GM12891 (cell line): ENCODE data around the gene MSH3.
"Not testable (repeated sequence)": the region's sequence is repeated elsewhere in the genome, so short reads cannot be mapped to it uniquely, and the experiment has no call there.

Source experiments
- DNase-seq: peaks from one replicate; pipeline ENCODE4 v3.0.0; 2011; ENCODE audit warnings: low spot score; ENCODE audit not compliant: insufficient read length
- FAIRE-seq: peaks from 2 replicates; lab custom pipeline; 2011; peaks lifted over from hg19 to GRCh38; lab: Jason Lieb, UNC
- PAX5 ChIP-seq: IDR thresholded peaks from 2 replicates; pipeline ENCODE4 v1.6.1; 2011; ENCODE audit warnings: low read length, moderate library complexity, mild to moderate bottlenecking; ENCODE audit not compliant: insufficient read depth, severe bottlenecking
- POLR2A ChIP-seq: IDR thresholded peaks from 2 replicates; pipeline ENCODE4 v1.6.1; 2011; ENCODE audit warnings: low read depth, low read length, control low read depth
- POLR2AphosphoS5 ChIP-seq: IDR thresholded peaks from 2 replicates; pipeline ENCODE4 v1.6.1; 2011; ENCODE audit warnings: low read depth, low read length, control low read depth
- POU2F2 ChIP-seq: IDR thresholded peaks from 2 replicates; pipeline ENCODE4 v1.6.1; 2011; ENCODE audit warnings: low read depth, mild to moderate bottlenecking, control low read depth, low read length, moderate library complexity
- SPI1 ChIP-seq: IDR thresholded peaks from 2 replicates; pipeline ENCODE4 v1.6.1; 2011; ENCODE audit warnings: low read depth, low read length, control low read depth
- TAF1 ChIP-seq: IDR thresholded peaks from 2 replicates; pipeline ENCODE4 v1.6.1; 2011; ENCODE audit warnings: low read depth, low read length, control low read depth

MSH3 gene

DNA sequence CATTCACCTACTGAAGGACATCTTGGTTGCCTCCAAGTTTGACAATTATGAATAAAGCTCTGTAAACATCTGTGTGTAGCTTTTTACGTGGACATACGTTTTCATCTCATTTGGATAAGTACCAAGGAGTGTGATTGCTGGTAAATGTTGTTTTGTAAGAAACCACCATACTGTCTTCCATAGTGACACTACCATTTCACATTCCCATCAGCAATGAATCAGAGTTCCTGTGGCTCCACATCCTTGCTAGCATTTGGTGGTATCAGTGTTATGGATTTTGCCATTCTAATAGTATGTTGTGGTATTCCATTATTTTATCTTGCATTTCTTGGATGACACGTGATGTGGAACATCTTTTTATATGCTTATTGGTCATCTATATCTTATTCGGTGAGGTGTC lies 227.3 kb downstream of the MSH3 start:
- TF ChIP-seq POLR2A (no peak), TAF1 (no peak), POLR2AphosphoS5 (no peak), SPI1 (no peak), PAX5 (no peak), POU2F2 (no peak)
- DNase-seq, result no peak
- peak; percentile 47 for FAIRE-seq

- not testable (repeated sequence) for DNase-seq, FAIRE-seq
Measured at GRCh38 chr5:80883390-80883789, 228.9 kb downstream of the MSH3 start.

GRCh38 chr5:80884086-80884813 lies 229.8 kb downstream of the MSH3 start:
- no peak for TF ChIP-seq POLR2A
- TF ChIP-seq TAF1, result no peak
- DNase-seq (no peak), FAIRE-seq (no peak)

GRCh38 chr5:80884929-80885328 lies 230.5 kb downstream of the MSH3 start:
- no peak for DNase-seq

DNA sequence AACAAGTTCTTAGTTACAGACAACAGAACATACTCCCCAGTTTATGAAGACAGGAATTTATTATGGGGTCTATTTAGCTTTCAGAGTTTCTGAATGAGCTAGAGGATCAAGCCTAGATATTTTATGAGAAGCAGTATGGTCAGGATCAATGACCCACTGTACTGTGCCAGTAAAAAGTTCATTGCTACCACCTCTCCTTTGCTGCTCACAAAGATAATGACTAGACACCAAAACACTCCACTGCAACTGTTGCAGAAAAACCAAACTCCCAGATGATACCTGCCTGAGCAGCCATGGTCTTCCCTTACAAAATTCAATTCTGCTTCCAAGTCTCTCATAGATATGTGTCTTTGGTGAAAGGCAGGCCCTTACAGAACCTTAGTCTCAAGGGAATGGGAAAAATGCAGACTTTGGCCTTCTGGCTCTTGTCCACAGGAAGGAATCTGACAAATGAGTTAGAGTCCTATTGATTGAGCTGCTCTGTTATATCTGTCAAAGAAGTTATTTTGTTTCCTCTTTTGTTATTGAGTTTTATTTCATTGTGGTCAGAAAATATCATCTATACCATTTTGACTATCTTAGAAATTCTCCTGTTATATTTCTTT lies 231.0 kb downstream of the MSH3 start:
- DNase-seq (no peak), FAIRE-seq (no peak)
- TF ChIP-seq SPI1, result no peak
- TF ChIP-seq POLR2AphosphoS5, result no peak
- no peak for TF ChIP-seq TAF1

More at GRCh38 chr5:80884929-80885328, 230.5 kb downstream of the MSH3 start:
- TF ChIP-seq POLR2AphosphoS5, result no peak
- TF ChIP-seq SPI1, result no peak
- TF ChIP-seq POLR2A, result no peak
- no peak for TF ChIP-seq PAX5
- no peak for TF ChIP-seq POU2F2
- no peak for TF ChIP-seq TAF1
- no peak for FAIRE-seq

DNA sequence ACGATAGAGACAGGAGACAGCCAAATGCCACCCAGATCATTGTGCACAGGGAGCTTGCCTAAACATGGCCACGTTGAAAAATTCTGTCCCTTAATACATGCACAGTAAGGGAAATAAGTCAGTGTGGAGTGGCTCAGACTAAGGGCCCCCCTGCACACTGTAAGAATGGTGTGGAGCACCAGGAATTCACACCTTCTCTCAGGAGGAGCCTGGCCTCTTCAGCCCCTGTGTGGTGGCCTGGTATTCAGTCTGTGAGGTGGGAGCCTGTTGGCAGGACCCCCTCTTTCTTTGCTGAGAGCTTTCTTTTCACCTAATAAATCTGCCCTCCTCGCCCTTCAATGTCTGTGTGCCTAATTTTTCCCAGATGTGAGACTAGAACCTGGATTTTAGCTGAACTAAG lies 239.6 kb downstream of the MSH3 start:
- no peak for FAIRE-seq
- TF ChIP-seq SPI1 (no peak), PAX5 (no peak), POU2F2 (no peak), POLR2AphosphoS5 (no peak), POLR2A (no peak), TAF1 (no peak)
- no peak for DNase-seq

DNA sequence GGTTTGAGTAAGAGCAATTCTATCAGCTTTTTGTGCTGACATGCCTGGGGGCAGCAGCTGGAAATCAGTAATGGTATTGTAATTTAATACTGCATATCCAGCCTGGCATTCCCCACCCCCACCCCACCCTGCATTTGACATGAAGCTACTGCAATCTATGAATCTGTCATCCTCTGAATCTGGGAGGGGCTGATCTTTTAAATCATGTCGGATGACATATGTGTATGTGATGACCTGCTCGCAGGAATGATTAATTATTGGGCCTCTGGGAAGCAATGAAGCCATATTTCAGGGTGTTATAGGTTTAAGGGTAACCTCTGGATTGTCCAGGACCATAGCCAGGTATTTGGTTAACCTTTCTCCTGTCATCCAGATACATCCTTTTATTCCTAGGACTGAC lies 241.1 kb downstream of the MSH3 start:
- TF ChIP-seq POLR2A (no peak), PAX5 (no peak), SPI1 (no peak), POLR2AphosphoS5 (no peak), TAF1 (no peak), POU2F2 (no peak)
- DNase-seq (no peak), FAIRE-seq (no peak)

GRCh38 chr5:80902624-80903023 lies 248.2 kb downstream of the MSH3 start:
- not testable (repeated sequence) for DNase-seq
- peak; percentile 33 for FAIRE-seq

- FAIRE-seq, result peak; percentile 51
- TF ChIP-seq POU2F2 (no peak), SPI1 (no peak), PAX5 (no peak), TAF1 (no peak), POLR2A (no peak), POLR2AphosphoS5 (no peak)
- DNase-seq, result no peak
Measured at GRCh38 chr5:80904533-80905187, 250.2 kb downstream of the MSH3 start.

GRCh38 chr5:80905405-80905804 lies 251.0 kb downstream of the MSH3 start:
- DNase-seq (no peak), FAIRE-seq (no peak)
- no peak for TF ChIP-seq POU2F2
- no peak for TF ChIP-seq POLR2AphosphoS5
- TF ChIP-seq PAX5, result no peak
- TF ChIP-seq POLR2A, result no peak
- TF ChIP-seq TAF1, result no peak
- TF ChIP-seq SPI1, result no peak
